RWPE2 (cell line): ENCODE measurements around the gene NEBL.

Experiments
- ATAC-seq: fragments of 200-7000 bp; cut with Tn5 transposase; 3 replicates; pipeline ENCODE4 v1.9.1; 2021; ENCODE audit warnings: low read depth
- DNase-seq: peaks from one replicate; pipeline ENCODE4 v3.0.0-alpha.2; 2020; ENCODE audit warnings: low spot score
- H3K27ac ChIP-seq: fragments of 450-650 bp; 2 replicates; pipeline ENCODE4 v1.5.1; 2017; ENCODE audit warnings: mild to moderate bottlenecking; ENCODE audit not compliant: poor library complexity, severe bottlenecking
- H3K27me3 ChIP-seq: fragments of 250-450 bp; sonication (Bioruptor Pico); 2 replicates; pipeline ENCODE4 v1.5.1; 2021; ENCODE audit warnings: mild to moderate bottlenecking, moderate library complexity; ENCODE audit not compliant: insufficient read depth, poor library complexity, severe bottlenecking
- H3K36me3 ChIP-seq: fragments of 250-450 bp; sonication (Bioruptor Pico); 2 replicates; pipeline ENCODE4 v1.5.1; 2020; ENCODE audit warnings: low read depth, mild to moderate bottlenecking, moderate library complexity
- H3K4me1 ChIP-seq: fragments of 250-450 bp; sonication (Bioruptor Pico); 2 replicates; pipeline ENCODE4 v1.5.1; 2021; ENCODE audit warnings: mild to moderate bottlenecking, moderate library complexity; ENCODE audit not compliant: insufficient read depth, poor library complexity, severe bottlenecking
- H3K4me3 ChIP-seq: fragments of 250-450 bp; sonication (Bioruptor Pico); 2 replicates; pipeline ENCODE4 v1.5.1; 2021; ENCODE audit warnings: mild to moderate bottlenecking, moderate library complexity; ENCODE audit not compliant: severe bottlenecking
- H3K9me3 ChIP-seq: fragments of 250-450 bp; sonication (Bioruptor Pico); 2 replicates; pipeline ENCODE4 v1.5.1; 2021; ENCODE audit warnings: mild to moderate bottlenecking, moderate library complexity; ENCODE audit not compliant: severe bottlenecking
- TF ChIP-seq, protein P1 (sequence below): fragments of 450-650 bp; IDR thresholded peaks from one replicate; pipeline ENCODE4 v1.5.1; 2017; ENCODE audit warnings: mild to moderate bottlenecking, moderate library complexity; ENCODE audit not compliant: poor library complexity, severe bottlenecking

NEBL gene

DNA sequence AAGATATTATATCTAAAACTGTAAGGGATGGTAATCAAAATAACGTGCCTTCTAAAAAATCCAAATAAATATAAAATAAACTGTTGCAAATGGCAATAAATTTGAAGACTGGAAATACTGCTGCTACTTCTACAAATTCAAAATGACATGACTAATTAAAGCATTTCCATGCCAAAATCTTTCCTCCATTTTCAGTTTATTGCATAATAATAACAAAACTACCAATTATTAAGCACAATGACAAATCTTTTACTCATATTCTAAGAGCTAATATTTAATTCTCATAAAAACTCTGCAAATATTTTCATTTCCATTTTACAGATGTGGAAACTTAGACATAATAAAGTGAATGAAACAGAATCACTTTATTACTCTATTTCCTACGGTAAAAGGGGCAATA lies 38.8 kb upstream of the NEBL start:
- Histone ChIP-seq H3K36me3 (no peaks in the 10 kb centered on the region), H3K4me3 (no peak overlapping the region), H3K4me1 (no peaks in the 10 kb centered on the region), H3K27ac (no peak overlapping the region), H3K9me3 (no peaks in the 10 kb centered on the region), H3K27me3 (no peaks in the 10 kb centered on the region)
- ATAC-seq: no peak
- TF ChIP-seq, protein P1, sequence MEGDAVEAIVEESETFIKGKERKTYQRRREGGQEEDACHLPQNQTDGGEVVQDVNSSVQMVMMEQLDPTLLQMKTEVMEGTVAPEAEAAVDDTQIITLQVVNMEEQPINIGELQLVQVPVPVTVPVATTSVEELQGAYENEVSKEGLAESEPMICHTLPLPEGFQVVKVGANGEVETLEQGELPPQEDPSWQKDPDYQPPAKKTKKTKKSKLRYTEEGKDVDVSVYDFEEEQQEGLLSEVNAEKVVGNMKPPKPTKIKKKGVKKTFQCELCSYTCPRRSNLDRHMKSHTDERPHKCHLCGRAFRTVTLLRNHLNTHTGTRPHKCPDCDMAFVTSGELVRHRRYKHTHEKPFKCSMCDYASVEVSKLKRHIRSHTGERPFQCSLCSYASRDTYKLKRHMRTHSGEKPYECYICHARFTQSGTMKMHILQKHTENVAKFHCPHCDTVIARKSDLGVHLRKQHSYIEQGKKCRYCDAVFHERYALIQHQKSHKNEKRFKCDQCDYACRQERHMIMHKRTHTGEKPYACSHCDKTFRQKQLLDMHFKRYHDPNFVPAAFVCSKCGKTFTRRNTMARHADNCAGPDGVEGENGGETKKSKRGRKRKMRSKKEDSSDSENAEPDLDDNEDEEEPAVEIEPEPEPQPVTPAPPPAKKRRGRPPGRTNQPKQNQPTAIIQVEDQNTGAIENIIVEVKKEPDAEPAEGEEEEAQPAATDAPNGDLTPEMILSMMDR: no peak
- DNase-seq: no peak

DNA sequence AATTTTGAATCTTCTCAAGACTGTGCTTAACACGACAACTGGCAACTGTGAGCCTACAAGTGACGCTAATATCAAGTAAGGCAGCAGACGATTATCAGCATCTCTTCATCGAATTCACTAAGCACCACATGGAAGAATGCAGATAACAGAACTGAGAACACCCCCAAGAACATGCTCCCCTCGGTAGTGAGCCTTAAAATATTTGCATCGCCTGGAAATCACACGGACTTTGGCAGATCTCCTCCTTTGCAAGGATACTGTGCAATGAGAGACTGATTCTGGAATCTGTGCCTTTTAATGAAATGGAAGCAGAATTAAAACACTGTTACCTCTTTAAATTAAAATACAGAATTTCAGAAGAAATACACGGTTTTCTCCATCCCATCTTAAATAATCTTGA lies 38.2 kb upstream of the NEBL start:
- DNase-seq: no peak
- H3K36me3 ChIP-seq: no peaks in the 10 kb centered on the region
- H3K27me3 ChIP-seq: no peaks in the 10 kb centered on the region
- ATAC-seq: no peak
- no peak overlapping the region for H3K4me3 ChIP-seq
- TF ChIP-seq, protein P1: no peak
- no peak overlapping the region for H3K27ac ChIP-seq
- no peaks in the 10 kb centered on the region for H3K4me1 ChIP-seq
- H3K9me3 ChIP-seq: no peaks in the 10 kb centered on the region

DNA sequence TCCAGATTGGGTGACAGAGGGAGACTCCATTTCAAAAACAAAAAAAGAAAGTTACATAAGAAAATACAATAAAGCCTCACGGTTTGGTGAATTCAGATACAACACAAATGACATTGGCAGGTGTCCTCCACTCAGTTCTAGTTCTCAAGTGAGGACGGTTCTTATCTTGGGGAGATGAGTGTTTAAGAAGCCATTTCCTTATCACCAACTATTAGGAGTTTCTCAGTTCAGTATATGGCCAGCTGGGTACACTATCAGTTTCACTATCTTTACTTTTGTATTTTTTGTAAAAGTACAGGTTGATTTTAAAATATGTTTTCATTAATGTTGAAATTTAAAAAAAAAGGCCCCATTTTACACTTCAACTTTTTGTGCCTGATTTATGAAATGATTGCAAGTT lies 36.6 kb upstream of the NEBL start:
- DNase-seq: no peak
- no peak for ATAC-seq
- TF ChIP-seq, protein P1: no peak
- H3K36me3 ChIP-seq: no peaks in the 10 kb centered on the region
- no peaks in the 10 kb centered on the region for H3K27me3 ChIP-seq
- H3K27ac ChIP-seq: no peak overlapping the region
- H3K9me3 ChIP-seq: no peaks in the 10 kb centered on the region
- no peaks in the 10 kb centered on the region for H3K4me1 ChIP-seq
- H3K4me3 ChIP-seq: no peak overlapping the region

DNA sequence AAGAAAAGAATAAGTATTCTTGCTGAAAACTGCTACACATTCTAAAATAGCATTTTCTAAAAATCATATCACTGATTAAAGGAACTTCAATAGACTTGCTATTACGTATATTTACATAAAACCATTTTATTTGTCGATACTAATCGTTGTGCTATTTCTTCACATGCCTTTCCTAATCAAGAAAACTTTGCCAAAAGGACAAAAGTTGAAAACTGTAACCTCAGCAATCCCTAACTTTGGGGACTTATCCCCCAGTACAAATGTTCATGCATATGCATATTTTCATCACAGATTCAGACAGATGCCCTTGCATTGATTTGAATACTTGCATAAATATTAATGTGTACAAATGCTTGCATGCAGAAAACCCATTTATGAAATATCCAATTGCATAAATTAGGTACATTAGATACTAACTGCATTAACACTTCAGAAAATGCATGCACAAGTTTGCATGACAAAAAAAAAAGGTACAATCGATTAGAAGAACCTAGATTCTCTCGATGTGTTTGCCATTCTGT lies 35.6 kb upstream of the NEBL start:
- Histone ChIP-seq H3K27me3 (no peaks in the 10 kb centered on the region), H3K4me1 (no peaks in the 10 kb centered on the region), H3K36me3 (no peaks in the 10 kb centered on the region), H3K27ac (no peak overlapping the region), H3K4me3 (no peak overlapping the region), H3K9me3 (no peaks in the 10 kb centered on the region)
- no peak for DNase-seq
- ATAC-seq: no peak
- TF ChIP-seq, protein P1: no peak

DNA sequence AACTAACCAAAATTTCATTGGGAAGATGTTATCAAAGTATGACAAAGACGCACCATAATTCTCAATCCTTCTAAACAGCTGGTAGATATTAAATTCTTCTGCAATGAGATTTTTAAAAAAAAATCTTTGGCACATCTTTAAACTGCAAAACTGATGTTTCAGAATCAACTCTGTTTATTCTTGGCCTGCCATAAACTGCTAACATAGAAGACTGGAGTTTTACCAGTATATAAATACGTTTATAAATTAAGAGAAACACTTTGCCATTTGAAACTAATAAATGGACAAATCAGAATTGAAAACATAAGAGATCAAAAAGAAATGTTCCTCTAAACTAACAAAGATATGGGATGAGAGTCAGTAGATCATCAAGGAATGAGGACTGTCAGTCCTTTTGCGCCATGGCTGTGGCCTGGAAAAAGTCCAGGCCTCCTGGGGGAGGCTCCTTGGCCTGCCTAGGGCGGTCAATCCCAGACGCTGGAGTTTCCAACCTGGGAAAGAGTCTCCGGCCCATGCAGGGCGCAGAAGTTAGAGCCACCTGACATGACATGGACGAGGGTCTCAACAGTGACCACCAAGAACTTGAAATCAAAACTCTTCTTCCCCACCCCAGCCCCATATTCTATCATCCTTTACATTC lies 34.2 kb upstream of the NEBL start:
- Histone ChIP-seq H3K9me3 (no peaks in the 10 kb centered on the region), H3K4me1 (no peaks in the 10 kb centered on the region), H3K27ac (no peak overlapping the region), H3K27me3 (no peaks in the 10 kb centered on the region), H3K4me3 (no peak overlapping the region), H3K36me3 (no peaks in the 10 kb centered on the region)
- DNase-seq (no peak), ATAC-seq (no peak)
- TF ChIP-seq, protein P1: no peak
